Measurements from ENCODE around the gene DTYMK. TPM values are rescaled to one million over a fixed set of nuclear protein-coding genes. Genes with fewer than 3 reads are reported as not detected.

Gene DTYMK
- total RNA-seq, 1 donor from 2014 or later: 22.1 TPM

- no peak for DNase-seq (ENCODE audit: low spot score)
Measured at GRCh38 chr2:241649927-241650326, 36.7 kb downstream of the DTYMK start.

- DNase-seq (ENCODE audit: low spot score): no peak
Measured at GRCh38 chr2:241649404-241649803, 37.2 kb downstream of the DTYMK start.

GRCh38 chr2:241648453-241648852 lies 38.2 kb downstream of the DTYMK start:
- DNase-seq (ENCODE audit: low spot score): no peak

GRCh38 chr2:241645915-241646645 lies 40.5 kb downstream of the DTYMK start:
- no peak for DNase-seq (ENCODE audit: low spot score)

GRCh38 chr2:241645056-241645914 lies 41.3 kb downstream of the DTYMK start:
- DNase-seq (ENCODE audit: low spot score): no peak

- DNase-seq (ENCODE audit: low spot score): no peak
Measured at GRCh38 chr2:241641631-241642030, 45.0 kb downstream of the DTYMK start.

GRCh38 chr2:241640165-241640795 lies 46.3 kb downstream of the DTYMK start:
- no peak for DNase-seq (ENCODE audit: low spot score)

GRCh38 chr2:241639385-241639784 lies 47.2 kb downstream of the DTYMK start:
- no peak for DNase-seq (ENCODE audit: low spot score)

GRCh38 chr2:241638940-241639339 lies 47.7 kb downstream of the DTYMK start:
- DNase-seq (ENCODE audit: low spot score): no peak

- no peak for DNase-seq (ENCODE audit: low spot score)
Measured at GRCh38 chr2:241637795-241638660, 48.6 kb downstream of the DTYMK start.

GRCh38 chr2:241637018-241637794 lies 49.4 kb downstream of the DTYMK start, which contains the start of the genes ATG4B and THAP4:
Gene ATG4B, plus strand, starts transcription at chr2:241637693. Its CDS starts 22 bp downstream, at chr2:241637715.
Gene THAP4, minus strand, starts transcription at chr2:241637158. Its CDS starts 141 bp downstream, at chr2:241637017.
- DNase-seq (ENCODE audit: low spot score): peak; percentile 96

GRCh38 chr2:241636182-241637017 lies 50.2 kb downstream of the DTYMK start:
- DNase-seq (ENCODE audit: low spot score): no peak

- no peak for DNase-seq (ENCODE audit: low spot score)
Measured at GRCh38 chr2:241635756-241636155, 50.9 kb downstream of the DTYMK start.

- no peak for DNase-seq (ENCODE audit: low spot score)
Measured at GRCh38 chr2:241633561-241633960, 53.1 kb downstream of the DTYMK start.

GRCh38 chr2:241632478-241633325 lies 53.9 kb downstream of the DTYMK start:
- no peak for DNase-seq (ENCODE audit: low spot score)

GRCh38 chr2:241629762-241630435 lies 56.7 kb downstream of the DTYMK start:
- no peak for DNase-seq (ENCODE audit: low spot score)

- no peak for DNase-seq (ENCODE audit: low spot score)
Measured at GRCh38 chr2:241627675-241628074, 58.9 kb downstream of the DTYMK start.
